ENCODE data around the gene DOCK10.

- TF ChIP-seq, protein P1, sequence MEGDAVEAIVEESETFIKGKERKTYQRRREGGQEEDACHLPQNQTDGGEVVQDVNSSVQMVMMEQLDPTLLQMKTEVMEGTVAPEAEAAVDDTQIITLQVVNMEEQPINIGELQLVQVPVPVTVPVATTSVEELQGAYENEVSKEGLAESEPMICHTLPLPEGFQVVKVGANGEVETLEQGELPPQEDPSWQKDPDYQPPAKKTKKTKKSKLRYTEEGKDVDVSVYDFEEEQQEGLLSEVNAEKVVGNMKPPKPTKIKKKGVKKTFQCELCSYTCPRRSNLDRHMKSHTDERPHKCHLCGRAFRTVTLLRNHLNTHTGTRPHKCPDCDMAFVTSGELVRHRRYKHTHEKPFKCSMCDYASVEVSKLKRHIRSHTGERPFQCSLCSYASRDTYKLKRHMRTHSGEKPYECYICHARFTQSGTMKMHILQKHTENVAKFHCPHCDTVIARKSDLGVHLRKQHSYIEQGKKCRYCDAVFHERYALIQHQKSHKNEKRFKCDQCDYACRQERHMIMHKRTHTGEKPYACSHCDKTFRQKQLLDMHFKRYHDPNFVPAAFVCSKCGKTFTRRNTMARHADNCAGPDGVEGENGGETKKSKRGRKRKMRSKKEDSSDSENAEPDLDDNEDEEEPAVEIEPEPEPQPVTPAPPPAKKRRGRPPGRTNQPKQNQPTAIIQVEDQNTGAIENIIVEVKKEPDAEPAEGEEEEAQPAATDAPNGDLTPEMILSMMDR (IDR thresholded peaks at IDR 0.05), result no peak
- TF ChIP-seq GRHL2 (CRISPR knock-in tag; IDR thresholded peaks at IDR 0.05; ENCODE audit: insufficient replicate concordance, severe bottlenecking) (no peak), SMAD4 (CRISPR knock-in tag; IDR thresholded peaks at IDR 0.05) (no peak), GTF2I (CRISPR knock-in tag; conservative IDR thresholded peaks at IDR 0.05) (no peak), KAT7 (CRISPR knock-in tag; IDR thresholded peaks at IDR 0.05; ENCODE audit: borderline replicate concordance) (no peak), ZNF416 (CRISPR knock-in tag; IDR thresholded peaks at IDR 0.05) (no peak), ESRRA (CRISPR knock-in tag; IDR thresholded peaks at IDR 0.05; ENCODE audit: borderline replicate concordance) (no peak), FOXJ3 (CRISPR knock-in tag; IDR thresholded peaks at IDR 0.05; ENCODE audit: borderline replicate concordance) (no peak), TCF7 (CRISPR knock-in tag; IDR thresholded peaks at IDR 0.05; ENCODE audit: low read depth) (no peak)
Observed at GRCh38 chr2:224933431-224933830, 108.8 kb downstream of the DOCK10 start.
